Measurements from ENCODE around the gene CENPO.
"Not testable (repeated sequence)": the region's sequence is repeated elsewhere in the genome, so short reads cannot be mapped to it uniquely, and the experiment has no call there.

Gene CENPO

DNA sequence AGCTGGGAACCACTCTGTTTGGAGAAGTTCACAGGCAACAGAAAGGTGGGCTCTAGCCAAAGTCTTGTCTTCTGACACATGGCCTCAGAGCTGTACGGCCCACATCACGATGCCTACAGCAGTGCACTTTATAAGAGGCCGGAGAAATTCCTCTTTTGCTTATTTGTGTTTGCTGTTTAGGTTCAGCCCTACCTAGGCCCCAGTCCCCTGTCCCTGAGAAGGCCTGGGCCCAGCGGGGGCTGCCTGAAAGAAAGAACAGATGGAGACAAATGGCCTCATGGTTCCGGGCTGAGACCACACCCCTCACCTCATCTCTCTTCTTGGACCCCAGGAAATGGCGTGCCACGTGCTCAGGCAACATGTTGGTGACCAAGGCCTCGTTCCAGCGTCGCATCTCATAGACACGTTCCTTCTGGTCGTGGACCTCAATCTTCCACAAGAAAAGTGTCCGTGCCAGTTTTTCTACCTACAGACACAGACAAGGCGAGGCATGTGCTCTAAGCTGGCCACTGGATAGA is 30.9 kb downstream of the CENPO start:
- DNase-seq (ENCODE audit: low spot score): no peak

DNA sequence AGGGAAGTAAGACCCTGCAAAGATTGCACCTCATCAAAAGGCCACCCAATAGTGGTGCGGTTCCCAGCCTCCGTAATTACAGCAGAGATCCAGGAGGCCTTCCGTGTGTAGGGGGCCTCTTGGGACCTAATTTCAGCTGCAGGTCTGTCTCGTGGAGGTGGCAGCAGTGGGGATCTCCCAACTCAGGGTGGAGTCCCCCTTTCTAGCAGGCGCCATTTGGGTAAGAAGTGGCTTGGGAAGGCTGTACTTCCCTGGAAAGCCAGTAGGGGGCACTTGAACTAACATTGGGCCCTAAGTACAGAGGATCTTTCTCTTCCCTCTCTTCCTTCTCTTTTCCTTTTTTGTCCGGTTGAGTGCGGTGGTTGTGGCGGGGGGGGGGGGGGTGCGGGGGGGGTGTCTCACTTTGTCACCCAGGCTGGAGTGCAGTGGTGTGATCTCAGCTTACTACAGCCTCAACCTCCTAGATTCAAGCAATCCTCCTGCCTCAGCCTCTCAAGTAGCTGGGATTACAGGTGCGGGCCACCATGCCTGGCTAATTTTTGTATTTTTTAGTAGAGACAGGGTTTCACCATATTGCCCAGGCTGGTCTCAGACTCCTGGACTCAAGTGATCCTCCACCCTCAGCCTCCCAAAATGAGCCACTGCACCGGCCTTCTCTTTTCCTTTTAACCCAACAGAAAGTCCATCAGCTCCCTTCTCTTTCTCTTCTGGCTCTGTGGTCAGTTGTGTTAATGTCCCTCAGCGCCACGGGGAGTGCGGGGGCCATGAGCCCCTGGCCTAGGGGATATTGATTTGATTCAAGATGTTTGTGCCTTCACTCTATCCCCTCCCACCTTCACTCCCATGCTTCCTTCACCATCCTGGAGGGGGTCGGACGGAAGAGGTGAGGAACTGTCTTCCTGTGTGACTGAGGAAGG is 32.0 kb downstream of the CENPO start:
- no peak for DNase-seq (ENCODE audit: low spot score)

DNA sequence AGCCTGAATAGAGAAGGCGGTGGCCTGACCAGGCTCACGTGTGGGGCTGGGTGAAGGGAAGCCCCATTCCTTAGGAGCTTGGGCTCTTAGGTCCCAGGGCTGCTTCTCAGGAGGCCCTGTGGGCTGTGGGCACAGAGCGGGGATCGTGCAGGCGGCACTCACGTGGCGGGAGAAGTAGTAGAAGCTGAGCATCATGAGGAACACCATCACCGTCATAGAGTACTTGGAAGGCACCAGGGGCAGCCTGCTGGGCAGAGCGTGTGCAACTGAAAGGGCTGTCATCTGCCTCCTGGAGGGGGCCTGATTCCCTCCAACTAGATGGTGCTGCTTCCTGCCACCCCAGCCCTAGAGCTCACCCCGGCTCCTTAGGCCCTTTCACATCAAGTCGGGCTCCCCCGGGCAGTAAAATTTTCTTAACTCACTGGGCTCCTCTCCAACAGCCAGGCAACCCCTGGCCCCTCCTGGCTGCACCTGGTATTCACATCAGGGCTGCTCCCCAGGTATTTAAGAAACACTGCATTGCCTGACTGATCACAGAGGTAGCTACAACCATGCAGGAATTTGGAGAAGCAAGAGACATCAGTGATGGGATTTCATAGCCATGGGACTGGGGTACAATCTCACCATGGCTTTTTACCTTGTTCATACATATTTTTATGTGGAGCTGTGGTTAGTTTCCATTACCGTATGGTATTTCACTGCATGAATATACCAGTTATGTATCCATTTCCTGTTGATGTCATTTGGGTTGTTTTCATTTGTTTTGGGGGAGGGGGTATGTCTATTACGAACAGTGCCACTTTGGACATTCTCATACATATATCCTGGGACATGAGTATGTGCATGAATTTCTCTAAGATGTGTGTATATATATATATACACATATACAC is 32.9 kb downstream of the CENPO start:
- DNase-seq (ENCODE audit: low spot score): no peak

DNA sequence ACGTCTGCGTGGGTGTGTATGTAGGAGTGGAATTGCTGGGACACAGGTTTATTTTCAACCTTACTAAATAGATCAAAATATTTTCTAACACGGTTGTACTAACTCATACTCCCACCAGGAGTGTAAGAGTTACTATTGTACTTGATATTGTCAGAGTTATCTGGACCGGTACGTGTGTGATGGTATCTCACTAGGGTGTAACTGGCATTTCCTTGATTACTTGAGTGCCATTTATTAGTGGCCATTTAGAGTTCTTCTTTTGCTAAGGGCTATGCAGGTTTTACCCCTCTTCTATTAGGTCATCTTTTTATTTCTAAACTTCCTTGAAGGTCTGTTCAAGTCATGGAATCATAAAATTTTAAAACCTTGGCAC is 33.5 kb downstream of the CENPO start:
- no peak for DNase-seq (ENCODE audit: low spot score)

DNA sequence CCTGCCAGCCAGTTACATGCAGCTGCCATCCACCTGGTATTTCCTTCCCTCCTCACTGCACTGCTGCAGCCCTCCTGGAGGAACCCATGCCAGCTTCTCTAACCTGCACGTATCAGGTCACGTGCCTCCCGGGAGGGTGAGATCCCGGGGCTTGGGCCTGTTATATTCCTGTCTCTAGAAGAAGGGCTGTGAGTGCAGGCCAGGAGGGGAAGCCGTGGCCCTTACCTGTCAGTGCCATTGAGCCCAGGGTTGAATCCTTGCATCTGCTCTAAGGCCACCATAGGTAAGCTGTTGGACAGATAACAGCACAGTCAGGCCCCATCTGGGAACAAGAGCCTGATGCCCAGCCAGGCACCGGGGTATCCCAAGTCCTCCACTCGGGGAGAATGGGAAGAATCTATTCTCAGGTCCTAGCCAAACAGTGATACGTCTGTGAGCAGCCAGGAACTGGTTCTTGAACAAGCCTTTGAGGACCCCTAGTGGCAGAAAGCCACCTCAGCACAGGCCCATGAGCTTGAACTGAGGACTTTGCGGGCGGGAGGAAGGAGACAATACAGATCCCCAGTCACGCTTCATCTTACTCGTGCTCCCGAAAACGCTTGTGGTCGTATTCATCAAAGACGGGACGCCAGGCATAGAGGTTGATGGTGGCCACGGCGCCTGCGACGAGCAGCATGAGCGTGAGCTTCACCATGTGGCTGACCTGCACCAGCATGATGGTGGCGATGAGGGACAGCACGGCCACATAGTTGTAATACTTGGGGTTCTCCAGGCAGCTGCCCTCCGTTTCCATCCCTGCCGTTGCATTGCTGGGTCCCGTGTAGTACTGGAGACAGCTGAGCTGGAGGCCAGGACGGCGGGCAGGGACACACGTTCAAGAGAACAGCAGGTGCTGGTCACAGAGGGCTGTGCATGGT is 34.4 kb downstream of the CENPO start:
- DNase-seq (ENCODE audit: low spot score): peak; percentile 88

DNA sequence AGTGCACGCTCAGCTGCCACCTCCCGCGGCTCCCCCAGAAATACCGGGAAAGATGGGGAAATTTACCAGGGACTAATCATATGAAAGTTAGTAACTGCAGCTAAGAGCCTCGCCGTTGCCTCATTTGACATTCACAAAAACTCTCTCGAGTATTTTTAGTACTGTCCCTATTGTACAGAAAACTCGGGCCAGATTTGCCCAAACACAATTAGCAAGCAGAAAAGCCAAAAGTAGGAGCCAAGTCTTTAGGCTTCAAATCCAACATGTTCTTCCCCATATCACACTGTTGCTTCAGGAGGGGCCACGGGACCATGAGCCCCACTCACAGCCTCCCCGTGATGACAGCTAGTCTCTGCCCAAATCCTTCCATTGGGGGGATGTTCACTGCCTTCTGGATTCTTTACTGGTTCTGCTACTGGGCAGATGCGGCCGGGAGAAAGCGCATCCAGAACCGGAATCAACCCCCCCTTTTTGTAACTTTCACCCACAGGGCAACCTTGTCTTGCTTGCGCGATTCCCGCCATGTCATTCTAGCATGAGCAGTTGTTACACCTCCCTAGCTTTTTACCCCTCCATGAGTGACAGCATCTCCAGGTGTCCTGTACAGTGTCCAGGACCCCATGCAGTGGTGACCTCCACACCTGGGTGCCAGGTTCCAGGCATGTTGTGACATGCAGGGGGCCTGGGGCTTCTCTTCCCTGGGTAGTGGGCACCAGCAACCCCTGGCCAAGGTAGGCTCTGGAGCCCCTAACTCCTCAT is 35.2 kb downstream of the CENPO start:
- DNase-seq (ENCODE audit: low spot score): no peak

DNA sequence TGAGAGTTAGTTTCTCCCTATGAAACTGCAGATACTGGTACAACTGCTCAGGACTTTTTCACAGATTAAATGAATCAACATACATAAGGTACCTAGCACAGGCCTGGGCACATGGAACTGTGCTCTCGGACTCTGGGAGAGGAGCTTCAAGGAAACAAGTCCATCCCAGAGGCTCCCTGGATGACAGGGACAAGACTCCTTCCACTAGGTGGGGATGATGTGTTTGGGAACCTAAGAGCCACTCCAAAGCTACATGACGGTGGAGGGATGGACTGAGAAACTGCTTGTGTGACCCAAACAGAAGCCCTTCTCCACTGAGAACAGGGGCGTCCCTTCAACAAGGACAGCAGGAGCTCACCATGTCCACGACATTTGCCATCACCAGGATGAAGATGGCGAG is 37.1 kb downstream of the CENPO start:
- DNase-seq (ENCODE audit: low spot score): no peak

DNA sequence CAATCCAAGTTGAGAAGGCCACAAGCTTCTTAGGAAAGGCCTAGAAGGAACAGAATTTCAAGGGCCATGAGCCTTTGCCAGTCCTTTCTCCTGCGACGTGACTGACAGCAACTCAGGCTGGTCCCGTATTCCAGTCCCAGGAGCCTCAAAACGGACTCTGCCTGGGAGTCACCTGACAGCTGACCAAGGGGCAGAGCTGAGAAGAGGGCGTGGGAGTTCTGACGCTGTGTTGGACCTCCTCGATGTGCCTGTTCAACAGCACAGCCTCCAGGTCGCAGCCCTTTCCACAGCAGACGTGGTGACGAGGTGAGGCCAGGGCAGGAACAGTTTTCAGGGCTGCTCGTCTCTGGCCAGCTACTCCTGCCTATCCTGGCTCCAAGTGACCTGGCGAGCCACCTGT is 37.6 kb downstream of the CENPO start:
- no peak for DNase-seq (ENCODE audit: low spot score)

DNA sequence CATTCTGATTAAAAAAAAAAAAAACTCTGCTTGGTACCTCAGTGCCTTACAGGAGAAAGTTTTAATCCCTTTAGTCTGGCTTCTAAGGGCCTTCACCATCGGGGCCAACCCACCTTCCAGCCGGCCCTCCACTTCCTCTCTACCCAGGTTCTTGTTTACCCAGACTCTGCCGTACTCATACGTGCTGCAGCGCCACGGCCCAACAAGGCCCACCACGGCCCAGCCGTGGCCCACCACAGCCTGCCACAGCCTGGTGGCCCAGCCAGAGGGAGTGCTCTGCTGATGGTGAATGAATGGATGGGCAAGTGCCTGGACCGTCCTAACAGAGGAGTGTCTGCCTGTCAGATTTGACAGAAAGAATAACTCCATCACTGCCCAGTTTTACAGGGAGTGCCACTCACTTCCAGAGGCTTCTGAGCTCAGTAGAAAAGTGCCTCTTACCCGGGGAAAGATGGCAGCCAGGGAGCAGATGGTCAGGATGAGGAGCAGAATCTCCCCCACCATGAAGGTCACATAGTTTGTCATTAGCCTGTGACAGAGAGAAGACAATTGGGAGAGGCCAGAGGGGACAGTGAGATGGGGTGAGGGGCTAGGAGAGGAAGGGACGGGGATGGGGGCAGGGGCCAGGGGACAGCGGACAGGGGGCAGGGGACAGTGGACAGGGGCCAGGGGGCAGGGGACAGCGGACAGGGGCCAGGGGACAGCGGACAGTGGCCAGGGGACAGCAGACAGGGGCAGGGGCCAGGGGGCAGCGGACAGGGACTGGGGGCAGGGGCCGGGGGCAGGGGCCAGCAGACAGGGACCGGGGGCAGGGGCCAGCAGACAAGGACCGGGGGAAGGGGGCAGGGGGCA is 38.2 kb downstream of the CENPO start:
- no peak for DNase-seq (ENCODE audit: low spot score)

DNA sequence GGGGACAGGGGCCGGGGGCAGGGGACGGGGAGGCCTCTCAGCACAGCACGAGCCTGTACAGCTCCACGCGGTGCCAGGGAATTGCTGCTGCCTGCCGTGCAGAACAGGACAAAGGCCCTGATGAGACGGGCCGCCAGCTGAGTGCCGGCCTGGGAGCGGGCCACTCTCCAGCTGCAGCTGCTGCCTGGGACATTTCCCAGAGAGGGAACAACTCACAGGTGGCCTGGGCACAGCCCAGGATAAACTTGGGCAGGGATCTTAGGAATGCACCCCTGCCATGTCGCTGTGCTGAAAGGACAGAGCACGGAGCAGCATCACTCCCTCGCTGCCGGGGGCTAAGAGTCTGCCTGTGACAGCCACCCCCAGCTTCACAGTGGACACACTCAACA is 38.8 kb downstream of the CENPO start:
- DNase-seq (ENCODE audit: low spot score): peak; percentile 77

DNA sequence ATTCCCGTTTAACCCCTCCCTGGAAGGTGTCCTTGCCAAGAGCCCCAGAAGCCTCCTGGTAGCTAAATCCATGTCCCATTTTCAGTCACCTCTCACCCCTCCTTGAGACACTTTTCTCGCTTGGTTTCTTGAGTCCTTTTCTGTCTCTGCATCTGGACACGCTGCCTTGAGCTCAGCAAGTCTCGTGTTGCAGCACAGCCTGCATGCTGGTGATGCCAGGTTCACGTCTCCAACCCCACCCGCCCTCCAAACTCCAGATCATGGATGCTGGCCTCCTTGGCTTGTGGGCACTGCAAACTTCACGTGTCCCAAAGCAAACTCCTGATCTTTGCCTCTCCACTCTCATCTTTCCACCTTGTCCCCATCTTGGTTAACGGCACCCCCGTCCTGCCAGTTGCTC is 39.3 kb downstream of the CENPO start:
- no peak for DNase-seq (ENCODE audit: low spot score)

DNA sequence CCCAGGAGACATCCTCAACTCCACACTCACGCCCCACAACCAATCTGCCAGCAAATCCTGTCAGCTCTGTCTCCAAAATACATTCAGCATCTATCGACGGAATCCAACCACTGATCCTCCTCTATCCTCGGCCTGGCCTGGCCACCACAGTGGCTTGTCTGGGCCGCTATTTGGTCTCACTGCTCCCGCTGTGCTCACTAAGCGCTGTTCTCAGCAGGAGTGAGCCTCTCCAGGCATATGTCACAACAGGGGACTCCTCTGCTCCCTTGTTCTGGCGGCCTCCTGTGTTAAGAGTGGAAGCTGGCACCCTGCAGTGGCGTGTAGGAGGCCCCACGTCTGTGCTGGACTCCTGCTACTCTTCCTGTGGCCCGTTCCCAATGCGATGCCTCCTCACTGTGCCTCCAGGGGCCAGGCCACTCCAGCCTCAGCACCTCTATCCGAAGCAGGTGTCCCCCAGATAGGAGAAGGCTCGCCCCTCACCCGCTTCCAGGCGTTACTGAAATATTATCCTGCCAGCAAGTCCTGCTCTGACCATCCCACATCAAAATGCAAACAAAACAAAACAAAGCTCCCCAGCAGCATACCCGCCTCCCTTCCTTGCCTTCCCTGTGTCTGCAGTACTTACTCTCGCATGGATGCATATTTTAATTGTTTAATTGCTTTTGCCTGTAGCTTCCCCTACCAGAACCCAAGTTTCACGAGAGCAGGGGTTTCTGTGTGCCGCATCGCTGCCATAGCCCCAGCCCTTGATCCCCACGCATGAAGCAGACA is 39.9 kb downstream of the CENPO start:
- DNase-seq (ENCODE audit: low spot score): no peak

DNA sequence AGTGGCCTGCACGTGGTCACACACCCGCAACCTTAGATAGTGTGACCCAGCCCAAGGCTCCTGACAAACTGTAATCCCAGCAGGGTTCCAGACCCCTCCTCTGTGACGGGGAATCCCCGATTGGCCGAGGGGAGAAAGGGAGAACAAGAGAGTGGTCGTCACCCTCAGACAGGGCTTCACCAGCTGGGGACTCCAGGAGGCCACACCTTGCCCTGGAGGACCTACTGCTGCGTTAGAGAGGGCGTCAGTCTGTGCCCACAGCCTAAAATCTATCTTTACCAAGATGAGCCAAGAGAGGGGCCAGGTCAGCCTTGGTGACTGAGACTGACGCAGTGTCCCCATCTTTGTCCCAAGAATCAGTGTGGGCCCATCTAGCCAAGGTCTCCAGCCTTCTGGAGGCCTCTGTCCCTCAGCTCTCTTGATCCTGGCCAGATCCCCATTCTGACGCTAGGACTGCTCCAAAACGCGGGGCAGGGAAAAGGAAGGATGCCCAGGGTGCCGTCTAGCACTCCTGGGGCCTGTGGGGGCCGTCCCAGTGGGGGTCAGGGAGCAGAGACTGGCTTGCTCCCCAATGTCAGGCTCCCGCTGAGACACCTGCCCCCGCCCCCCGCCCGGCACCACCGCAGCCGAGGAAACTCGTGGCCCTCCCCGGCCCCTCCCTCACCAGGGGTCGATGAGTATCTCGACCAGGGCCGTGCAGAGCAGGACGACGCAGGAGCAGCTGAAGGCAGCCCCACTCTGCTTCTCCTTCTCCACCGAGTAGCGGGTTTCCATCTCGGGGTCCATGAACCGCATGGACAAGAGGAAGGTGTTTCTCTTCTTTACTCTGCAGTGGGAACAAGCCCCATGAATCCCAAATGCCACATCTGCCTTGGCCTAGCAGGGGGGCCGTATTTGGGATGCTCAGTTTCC is 40.9 kb downstream of the CENPO start:
- no peak for DNase-seq (ENCODE audit: low spot score)

DNA sequence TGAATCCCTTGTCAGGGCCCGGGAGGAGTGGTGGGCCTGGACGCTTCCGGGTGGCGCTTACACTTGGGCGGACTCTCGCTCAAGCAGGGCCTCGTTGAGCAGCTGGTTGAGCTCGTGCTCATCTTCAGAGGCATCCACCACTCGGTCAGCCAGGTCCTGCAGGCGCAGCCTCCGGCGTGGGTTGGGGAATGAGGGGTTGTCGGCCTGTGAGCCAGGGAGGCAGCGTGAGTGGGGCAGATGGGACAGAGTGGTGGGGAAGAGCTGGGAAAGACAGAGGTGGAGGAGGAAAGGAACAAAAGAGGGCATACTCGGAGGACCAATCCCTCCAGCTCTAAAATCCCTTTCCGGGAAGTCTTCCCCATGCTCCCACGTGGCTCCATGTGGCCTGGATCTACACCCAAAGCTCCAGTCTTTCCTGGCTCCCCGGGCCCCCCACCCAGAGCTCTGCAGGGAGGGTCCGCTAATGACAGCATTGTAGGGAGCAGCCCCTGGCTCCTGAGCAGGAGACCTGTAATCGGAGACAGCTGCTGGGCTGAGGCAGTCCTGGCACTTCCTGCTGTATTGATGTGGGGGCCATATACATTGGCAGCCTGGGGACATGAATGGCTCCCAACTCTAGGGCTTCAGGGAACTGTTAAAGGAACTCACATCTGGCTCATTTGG is 41.6 kb downstream of the CENPO start:
- no peak for DNase-seq (ENCODE audit: low spot score)

DNA sequence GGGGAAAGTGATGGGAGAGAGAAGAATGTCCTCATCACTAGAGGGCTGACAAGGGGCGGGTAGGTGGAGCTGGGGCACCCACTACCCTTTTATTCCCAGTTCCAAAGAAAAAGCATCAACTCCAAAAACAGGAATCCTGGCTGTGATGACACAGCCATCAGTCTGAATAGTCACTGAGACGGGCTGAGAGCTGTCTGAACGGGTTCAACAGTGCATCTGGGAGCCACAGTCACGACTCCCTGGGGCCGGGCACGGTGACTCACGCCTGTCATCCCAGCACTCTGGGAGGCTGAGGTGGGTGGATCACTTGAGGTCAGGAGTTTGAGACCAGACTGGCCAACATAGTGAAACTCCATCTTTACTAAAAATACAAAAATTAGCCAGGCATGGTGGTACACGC is 42.2 kb downstream of the CENPO start:
- not testable (repeated sequence) for DNase-seq (ENCODE audit: low spot score)

DNA sequence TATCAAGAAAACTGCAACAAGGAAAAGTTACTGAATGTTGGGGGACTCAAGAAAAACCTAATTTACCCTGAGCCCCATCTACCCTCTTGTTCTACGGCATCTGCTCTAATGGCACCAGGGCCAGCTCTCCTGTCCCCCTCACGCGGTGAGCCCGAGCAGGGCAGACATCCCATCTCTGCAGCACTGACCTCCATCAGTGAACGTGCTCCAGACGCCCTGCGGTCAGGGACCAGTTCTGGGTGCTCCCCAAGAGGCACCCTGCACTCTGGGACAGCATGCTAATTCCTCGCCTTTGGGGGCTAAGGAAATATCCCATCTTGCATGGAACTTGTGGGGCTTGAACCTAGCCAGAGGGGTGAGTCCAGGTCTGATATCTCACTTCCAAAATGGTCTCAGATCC is 43.0 kb downstream of the CENPO start:
- no peak for DNase-seq (ENCODE audit: low spot score)

DNA sequence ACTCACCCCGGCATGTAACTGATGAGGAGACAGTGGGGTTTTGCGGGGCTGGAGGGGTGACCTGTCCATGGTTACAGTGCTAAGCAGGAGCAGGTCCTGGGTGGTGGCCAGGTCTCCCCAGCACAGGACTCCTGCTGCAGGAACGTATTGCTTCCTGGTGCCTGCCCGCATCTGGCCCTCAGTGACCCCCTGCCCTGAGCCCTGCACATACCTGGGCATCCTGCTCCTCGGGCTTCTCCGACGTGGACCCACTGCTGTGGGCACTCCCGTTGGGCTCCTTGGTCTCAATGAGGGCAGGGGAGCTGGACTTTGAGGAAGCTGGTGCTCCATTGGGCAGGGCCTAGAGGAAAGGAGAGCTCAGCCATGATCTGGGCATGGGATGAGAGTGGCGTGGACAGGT is 43.5 kb downstream of the CENPO start:
- no peak for DNase-seq (ENCODE audit: low spot score)
